Measurements from ENCODE around the gene SH3D19. TPM values are rescaled to one million over a fixed set of nuclear protein-coding genes. Genes with fewer than 3 reads are reported as not detected.
"Not testable (repeated sequence)": the region's sequence is repeated elsewhere in the genome, so short reads cannot be mapped to it uniquely, and the experiment has no call there.

Gene SH3D19
- polyA plus RNA-seq, 2 of the 4 experiments (the other 2 are of a cell fraction): 15.3 to 22.9 TPM

DNA sequence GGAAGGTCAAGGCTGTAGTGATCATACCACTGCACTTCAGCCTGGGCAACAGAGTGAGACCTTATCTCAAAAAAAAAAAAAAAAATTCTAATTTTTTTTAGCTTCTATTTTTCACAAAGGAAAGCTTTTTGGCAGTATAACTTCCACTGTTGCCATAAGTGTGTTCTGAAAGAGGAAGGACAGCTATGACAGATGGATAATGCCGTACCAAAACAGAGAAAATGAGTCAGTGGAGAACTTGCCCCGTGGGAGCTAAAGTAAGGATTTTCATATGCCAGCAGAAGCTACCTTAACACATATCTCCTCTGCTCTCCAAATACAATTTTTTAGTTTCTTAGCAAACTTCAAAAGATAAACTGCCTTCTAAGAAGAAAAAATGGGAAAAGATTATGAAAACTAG, 182.2 kb downstream of the SH3D19 start (continued):
- no peak for TF ChIP-seq ZFP36 (IDR thresholded peaks at IDR 0.05; ENCODE audit: borderline replicate concordance, partially characterized antibody)
- TF ChIP-seq, protein P1, sequence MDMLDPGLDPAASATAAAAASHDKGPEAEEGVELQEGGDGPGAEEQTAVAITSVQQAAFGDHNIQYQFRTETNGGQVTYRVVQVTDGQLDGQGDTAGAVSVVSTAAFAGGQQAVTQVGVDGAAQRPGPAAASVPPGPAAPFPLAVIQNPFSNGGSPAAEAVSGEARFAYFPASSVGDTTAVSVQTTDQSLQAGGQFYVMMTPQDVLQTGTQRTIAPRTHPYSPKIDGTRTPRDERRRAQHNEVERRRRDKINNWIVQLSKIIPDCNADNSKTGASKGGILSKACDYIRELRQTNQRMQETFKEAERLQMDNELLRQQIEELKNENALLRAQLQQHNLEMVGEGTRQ (IDR thresholded peaks at IDR 0.05): no peak
- TF ChIP-seq NPAS2 (CRISPR knock-in tag; IDR thresholded peaks at IDR 0.05; ENCODE audit: borderline replicate concordance): no peak
- TF ChIP-seq, protein P2, sequence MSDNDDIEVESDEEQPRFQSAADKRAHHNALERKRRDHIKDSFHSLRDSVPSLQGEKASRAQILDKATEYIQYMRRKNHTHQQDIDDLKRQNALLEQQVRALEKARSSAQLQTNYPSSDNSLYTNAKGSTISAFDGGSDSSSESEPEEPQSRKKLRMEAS (IDR thresholded peaks at IDR 0.05): no peak
- TF ChIP-seq, protein P3, sequence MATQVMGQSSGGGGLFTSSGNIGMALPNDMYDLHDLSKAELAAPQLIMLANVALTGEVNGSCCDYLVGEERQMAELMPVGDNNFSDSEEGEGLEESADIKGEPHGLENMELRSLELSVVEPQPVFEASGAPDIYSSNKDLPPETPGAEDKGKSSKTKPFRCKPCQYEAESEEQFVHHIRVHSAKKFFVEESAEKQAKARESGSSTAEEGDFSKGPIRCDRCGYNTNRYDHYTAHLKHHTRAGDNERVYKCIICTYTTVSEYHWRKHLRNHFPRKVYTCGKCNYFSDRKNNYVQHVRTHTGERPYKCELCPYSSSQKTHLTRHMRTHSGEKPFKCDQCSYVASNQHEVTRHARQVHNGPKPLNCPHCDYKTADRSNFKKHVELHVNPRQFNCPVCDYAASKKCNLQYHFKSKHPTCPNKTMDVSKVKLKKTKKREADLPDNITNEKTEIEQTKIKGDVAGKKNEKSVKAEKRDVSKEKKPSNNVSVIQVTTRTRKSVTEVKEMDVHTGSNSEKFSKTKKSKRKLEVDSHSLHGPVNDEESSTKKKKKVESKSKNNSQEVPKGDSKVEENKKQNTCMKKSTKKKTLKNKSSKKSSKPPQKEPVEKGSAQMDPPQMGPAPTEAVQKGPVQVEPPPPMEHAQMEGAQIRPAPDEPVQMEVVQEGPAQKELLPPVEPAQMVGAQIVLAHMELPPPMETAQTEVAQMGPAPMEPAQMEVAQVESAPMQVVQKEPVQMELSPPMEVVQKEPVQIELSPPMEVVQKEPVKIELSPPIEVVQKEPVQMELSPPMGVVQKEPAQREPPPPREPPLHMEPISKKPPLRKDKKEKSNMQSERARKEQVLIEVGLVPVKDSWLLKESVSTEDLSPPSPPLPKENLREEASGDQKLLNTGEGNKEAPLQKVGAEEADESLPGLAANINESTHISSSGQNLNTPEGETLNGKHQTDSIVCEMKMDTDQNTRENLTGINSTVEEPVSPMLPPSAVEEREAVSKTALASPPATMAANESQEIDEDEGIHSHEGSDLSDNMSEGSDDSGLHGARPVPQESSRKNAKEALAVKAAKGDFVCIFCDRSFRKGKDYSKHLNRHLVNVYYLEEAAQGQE (IDR thresholded peaks at IDR 0.05): no peak

DNA sequence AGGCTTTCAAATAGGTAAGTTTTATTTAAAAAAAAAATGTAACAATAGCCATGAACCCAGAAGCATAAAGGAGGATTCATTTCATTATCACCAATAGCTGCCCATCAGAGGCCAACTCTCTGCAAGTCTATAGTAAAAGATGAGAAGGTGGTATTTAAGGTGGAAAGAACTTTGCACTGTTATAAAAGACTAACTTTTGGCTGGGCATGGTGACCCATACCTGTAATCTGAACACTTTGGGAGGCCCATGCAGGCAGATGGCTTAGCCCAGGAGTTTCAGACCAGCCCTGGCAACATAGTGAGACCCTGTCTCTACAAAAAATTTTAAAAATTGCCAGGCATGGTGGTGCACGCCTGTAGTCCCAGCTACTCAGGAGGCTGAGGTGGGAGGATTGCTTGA, 182.6 kb downstream of the SH3D19 start:
- POLR2A ChIA-PET: no interaction called here
- H3K4me1 ChIP-seq: no peaks in the 10 kb centered on the region
- ATAC-seq (no peak), DNase-seq (ENCODE audit: low read depth in 1 of 2, low spot score in 1 of 2) (no peak), FAIRE-seq (no peak)
- CTCF ChIA-PET: no interaction called here
- WGBS (ENCODE audit: missing lambda C conversion rate): 93% methylated on average over 1 of the region's 1 CpG
- TF ChIP-seq KDM1A (IDR thresholded peaks at IDR 0.05; ENCODE audit: low read depth): no peak
- TF ChIP-seq, protein P4, sequence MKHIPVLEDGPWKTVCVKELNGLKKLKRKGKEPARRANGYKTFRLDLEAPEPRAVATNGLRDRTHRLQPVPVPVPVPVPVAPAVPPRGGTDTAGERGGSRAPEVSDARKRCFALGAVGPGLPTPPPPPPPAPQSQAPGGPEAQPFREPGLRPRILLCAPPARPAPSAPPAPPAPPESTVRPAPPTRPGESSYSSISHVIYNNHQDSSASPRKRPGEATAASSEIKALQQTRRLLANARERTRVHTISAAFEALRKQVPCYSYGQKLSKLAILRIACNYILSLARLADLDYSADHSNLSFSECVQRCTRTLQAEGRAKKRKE (CRISPR knock-in tag; IDR thresholded peaks at IDR 0.05; ENCODE audit: low read depth): no peak
- no peak for TF ChIP-seq HOXA7 (CRISPR knock-in tag; IDR thresholded peaks at IDR 0.05)
- TF ChIP-seq RCOR1 (IDR thresholded peaks at IDR 0.05; ENCODE audit: low read depth, low read length): no peak
- TF ChIP-seq CBX2 (IDR thresholded peaks at IDR 0.05; ENCODE audit: borderline replicate concordance, low read depth): no peak
- no peak for TF ChIP-seq CHD2 (IDR thresholded peaks at IDR 0.05; ENCODE audit: low read length, partially characterized antibody)
- TF ChIP-seq, protein P2 (IDR thresholded peaks at IDR 0.05): no peak
- TF ChIP-seq JUN (IDR thresholded peaks at IDR 0.05): no peak
- no peak overlapping the region for H3K27ac ChIP-seq
- no peak overlapping the region for H3K4me3 ChIP-seq
- H3K4me2 ChIP-seq: no peak overlapping the region
- no peaks in the 10 kb centered on the region for H3K9me3 ChIP-seq

DNA sequence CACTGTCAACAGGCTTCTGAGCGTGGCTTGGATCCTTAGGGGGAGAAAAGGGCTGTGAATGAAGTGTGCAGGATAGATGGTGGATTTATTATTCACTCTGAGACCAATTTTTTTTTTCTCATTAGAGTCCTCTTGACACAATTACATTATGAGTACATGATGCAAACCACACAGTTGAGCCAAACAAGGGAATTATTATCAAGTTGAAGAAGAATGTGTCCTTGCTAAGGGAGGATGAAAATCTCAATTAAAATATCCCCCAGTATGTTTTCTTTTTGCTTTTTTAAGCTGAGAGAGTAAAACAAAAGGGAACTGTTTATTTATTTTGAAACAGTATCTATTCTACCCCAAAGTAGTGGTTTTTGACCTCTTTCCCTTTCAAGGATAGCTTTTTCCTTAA, 185.6 kb downstream of the SH3D19 start:
- no peak for DNase-seq (ENCODE audit: low read depth in 1 of 2, low spot score in 1 of 2)
- ChIA-PET CTCF (no interaction called here), POLR2A (no interaction called here)
- H3K27ac ChIP-seq: no peak overlapping the region
- 100% methylated on average over 1 of the region's 1 CpG for WGBS (ENCODE audit: missing lambda C conversion rate)
- H3K4me3 ChIP-seq: no peak overlapping the region
- no peak for FAIRE-seq
- no peak for ATAC-seq
- H3K4me1 ChIP-seq: no peaks in the 10 kb centered on the region
- no peaks in the 10 kb centered on the region for H3K9me3 ChIP-seq
- no peak for TF ChIP-seq CBX8 (IDR thresholded peaks at IDR 0.05)
- TF ChIP-seq, protein P5, sequence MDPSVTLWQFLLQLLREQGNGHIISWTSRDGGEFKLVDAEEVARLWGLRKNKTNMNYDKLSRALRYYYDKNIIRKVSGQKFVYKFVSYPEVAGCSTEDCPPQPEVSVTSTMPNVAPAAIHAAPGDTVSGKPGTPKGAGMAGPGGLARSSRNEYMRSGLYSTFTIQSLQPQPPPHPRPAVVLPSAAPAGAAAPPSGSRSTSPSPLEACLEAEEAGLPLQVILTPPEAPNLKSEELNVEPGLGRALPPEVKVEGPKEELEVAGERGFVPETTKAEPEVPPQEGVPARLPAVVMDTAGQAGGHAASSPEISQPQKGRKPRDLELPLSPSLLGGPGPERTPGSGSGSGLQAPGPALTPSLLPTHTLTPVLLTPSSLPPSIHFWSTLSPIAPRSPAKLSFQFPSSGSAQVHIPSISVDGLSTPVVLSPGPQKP (IDR thresholded peaks at IDR 0.05; ENCODE audit: low read depth, low read length): no peak
- no peak for TF ChIP-seq TFCP2L1 (CRISPR knock-in tag; IDR thresholded peaks at IDR 0.05)
- TF ChIP-seq CBX2 (IDR thresholded peaks at IDR 0.05; ENCODE audit: borderline replicate concordance, low read depth): no peak
- TF ChIP-seq SMC3 (IDR thresholded peaks at IDR 0.05): no peak
- no peak for TF ChIP-seq CEBPB (IDR thresholded peaks at IDR 0.05)
- no peak for TF ChIP-seq FOXS1 (CRISPR knock-in tag; IDR thresholded peaks at IDR 0.05)
- no peak for TF ChIP-seq HOXA7 (CRISPR knock-in tag; IDR thresholded peaks at IDR 0.05)
- TF ChIP-seq, protein P6, sequence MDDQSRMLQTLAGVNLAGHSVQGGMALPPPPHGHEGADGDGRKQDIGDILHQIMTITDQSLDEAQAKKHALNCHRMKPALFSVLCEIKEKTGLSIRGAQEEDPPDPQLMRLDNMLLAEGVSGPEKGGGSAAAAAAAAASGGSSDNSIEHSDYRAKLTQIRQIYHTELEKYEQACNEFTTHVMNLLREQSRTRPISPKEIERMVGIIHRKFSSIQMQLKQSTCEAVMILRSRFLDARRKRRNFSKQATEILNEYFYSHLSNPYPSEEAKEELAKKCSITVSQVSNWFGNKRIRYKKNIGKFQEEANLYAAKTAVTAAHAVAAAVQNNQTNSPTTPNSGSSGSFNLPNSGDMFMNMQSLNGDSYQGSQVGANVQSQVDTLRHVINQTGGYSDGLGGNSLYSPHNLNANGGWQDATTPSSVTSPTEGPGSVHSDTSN (IDR thresholded peaks at IDR 0.05): no peak
- no peak overlapping the region for H3K4me2 ChIP-seq

DNA sequence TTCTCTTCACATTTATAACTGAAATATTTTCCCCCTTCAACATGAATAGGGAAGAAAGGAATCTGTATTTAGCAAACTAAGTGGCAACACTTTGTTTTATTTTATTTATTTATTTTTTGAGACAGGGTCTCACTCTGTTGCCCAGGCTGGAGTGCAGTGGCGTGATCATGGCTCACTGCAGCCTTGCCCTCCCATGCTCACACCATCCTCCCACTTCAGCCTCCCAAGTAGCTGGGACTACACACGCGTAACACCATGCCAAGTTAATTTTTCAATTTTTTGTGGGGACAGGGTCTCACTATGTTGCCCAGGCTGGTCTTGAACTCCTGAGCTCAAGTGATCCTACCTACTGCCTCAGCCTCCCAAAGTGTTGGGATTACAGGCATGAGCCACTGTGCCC, 189.4 kb downstream of the SH3D19 start:
- H3K9me3 ChIP-seq; H3K4me3 ChIP-seq; ATAC-seq; FAIRE-seq; H3K4me1 ChIP-seq; H3K27ac ChIP-seq; H3K4me2 ChIP-seq; CTCF ChIA-PET; POLR2A ChIA-PET; DNase-seq (ENCODE audit: low read depth in 1 of 2, low spot score in 1 of 2): not testable (repeated sequence)
- 98% methylated on average over 3 of the region's 3 CpGs for WGBS (ENCODE audit: missing lambda C conversion rate)

Measured in A549 (cell line).